ENCODE data around the gene SLC22A7.

GRCh38 chr6:43336382-43336781 is 38.3 kb downstream of the SLC22A7 start:
- TF ChIP-seq EZH2phosphoT487 (IDR thresholded peaks at IDR 0.05; ENCODE audit: borderline replicate concordance, low read length) (no peak), CTCF (IDR thresholded peaks at IDR 0.05; ENCODE audit: low read depth, low read length, poor library complexity, severe bottlenecking) (no peak)

Data from DOHH2 (cell line).